Stimulated activated CD4-positive, alpha-beta T cell treated with anti-CD3 and anti-CD28 coated beads, Interleukin-4, amount 100 ng/mL, for 4 hours (primary cell): ENCODE results near the gene PWWP2A.

Experiments used
- DNase-seq, 2 experiments: peaks; one replicate each; pipeline ENCODE4 v3.0.0-alpha.2; 2020

The PWWP2A gene

DNA sequence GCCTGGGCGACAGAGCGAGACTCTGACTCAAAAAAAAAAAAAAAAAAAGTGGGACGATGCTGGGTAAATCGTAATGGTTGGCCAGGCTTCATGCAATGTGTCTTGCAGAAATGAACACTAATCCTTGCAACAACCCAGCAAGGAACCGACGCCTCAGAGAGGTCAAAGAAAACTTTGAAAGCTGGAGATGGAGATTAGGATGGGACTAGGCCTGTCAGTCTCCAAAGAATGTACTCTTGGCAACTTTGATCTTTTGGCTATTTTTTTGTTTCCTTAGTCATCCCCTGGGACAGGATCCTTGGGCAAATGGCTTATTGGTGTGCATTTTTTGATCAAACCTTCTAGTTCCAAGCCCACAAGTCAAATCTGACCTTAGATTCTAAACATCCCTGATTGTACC lies 10.6 kb upstream of the PWWP2A start:
- no peak for DNase-seq

DNA sequence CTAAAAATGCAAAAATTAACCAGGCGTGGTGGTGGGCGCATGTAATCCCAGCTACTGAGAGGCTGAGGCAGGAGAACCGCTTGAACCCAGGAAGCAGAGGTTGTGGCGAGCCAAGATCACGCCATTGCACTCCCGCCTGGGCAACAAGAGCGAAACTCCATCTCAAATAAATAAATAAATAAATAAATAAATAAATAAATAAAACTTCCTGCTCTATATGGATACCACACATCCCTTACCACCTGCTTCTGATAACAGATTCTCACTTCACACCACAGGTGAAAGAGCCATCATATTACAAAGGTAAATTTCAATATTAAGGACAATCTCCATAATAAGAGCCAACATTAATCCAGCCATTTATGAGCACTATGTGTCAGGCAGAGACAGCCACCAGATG lies 9.4 kb upstream of the PWWP2A start:
- DNase-seq: no peak

DNA sequence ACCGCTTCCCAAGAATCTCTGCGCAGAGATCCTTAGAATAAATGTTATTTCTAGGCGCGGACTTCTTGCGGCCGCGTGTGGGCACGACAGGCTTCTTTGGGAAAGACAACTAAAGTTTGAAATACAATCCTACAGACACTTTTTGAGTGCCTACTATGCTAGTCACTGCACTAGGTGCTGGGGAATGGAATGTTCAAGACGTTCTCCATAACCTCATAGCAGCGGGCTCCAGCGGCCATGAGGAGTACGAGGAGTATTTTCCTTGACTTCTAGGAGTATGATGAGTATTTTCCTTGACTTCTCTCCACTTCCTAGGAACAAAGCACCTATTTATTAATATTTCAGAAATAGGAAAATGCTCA lies 636 bp upstream of the PWWP2A start:
- DNase-seq: no peak

DNA sequence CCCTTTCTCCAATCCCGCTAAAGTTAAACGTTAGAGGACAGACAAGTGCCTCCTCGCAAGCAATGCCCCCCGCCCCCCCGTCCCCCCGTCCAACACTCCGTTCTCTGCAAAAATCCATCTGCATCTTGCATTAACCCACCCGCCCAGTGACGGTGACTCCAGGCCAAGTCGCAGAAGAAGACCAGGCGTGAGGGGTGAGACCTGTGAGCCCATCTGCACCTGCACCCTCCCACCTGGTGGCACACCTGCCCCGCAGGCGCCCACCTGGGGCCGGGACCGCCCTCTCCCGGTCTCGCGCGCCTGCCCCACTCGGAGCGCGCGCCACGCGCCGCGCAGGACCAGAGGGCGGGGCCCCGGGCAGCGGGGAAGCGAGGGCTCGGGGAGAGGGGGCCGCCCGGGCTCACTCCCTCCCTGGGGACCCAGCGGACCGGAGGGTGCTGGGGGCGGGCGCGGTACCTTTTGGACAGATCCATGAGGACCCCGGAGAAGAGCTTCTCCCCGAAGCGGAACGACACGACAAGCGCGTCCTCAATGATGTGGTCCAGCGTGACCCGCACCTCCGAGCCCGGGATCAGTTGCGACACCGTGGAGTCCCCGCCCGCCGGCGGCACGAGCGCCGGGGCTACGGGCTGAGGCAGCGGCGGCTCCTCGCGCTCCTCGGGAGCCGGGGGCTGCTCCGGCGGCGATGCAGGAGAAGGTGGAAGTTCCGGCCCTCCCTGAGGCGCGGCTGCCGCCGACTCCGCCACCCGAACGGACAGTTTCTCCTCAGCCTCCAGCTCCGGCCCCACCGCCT lies 705 bp downstream of the PWWP2A start:
- peak; percentile 54 to 55 for DNase-seq

DNA sequence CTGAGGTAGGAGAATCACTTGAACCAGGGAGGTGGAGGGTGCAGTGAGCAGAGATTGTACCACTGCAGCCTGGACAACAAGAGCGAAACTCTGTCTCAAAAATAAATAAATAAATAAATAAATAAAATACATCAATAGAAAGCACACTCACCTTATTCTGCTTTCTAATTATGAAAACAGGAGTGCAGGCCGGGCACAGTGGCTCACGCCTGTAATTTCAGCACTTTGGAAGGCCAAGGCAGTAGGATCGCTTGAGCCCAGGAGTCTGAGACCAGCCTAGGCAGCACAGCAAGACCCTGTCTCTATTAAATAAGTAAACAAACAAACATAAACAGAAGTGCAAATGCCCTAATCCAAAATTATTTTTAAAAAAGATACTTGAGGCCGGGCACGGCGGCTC lies 2.3 kb downstream of the PWWP2A start:
- no peak for DNase-seq

DNA sequence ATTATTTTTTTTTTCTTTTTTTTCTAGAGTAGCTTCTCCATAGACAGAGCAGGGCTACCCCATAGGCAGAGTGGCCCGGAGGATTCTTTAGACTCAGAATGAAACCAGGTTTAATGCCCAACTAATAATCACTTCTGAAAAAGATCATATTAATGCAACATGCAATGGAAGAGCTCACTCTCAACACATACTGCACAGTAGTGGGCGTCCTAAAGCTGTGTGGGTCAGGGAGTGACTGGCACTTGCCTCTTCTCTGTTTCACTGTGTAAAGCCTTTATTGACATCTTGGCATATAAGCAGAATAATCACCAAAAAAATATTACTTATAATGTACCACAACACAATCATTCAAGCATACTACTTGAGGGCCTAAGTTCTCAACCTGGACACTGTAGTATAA lies 11.1 kb downstream of the PWWP2A start:
- DNase-seq: no peak

DNA sequence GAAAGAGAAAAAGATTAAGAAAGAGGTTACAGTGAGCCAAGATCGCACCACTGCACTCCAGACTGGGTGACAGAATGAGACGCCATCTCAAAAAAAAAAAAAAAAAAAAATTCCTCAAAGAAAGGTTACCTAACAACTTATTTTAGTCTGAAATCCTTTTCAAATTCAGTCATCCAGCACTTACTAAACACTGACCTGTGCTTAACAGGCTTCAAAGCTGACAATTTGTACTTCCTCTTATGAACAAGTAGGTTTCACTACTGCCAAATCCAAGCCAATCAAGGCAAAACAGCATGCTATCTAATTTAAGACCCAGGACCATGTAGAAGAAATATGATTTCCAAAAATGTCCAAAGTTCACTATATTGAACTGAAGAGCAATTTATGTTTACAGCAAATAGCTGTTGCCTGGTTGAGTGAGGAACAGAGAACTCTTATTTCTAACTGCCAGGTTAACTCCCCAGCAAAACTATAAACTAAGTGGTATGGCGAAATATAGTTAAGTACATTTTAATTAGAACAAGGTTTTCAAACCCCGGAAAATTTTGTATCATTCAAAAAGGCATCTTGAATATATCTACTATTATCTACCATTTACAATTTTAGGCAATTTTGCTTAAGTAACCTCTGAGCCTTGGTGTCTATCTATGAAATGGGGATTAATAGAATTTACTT lies 13.4 kb downstream of the PWWP2A start:
- no peak for DNase-seq

DNA sequence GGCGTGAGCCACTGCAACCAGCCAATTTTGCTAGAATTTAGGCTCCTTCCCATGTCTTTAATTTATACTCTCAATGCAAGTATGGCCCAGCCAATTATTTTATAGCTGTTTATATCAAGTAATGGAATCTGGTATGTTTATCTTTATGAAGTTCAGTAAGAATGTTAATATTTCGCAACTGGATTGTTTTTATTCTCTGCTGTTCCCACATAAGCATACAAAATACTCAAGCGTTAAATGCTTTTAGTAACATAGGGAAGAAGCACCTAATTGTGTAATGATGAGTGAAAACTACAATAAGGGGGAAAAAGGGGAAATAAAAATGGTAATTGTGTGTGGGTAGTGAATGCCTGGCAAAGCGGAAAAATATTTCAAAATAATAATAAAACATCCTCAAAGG lies 21.3 kb downstream of the PWWP2A start:
- DNase-seq: no peak

DNA sequence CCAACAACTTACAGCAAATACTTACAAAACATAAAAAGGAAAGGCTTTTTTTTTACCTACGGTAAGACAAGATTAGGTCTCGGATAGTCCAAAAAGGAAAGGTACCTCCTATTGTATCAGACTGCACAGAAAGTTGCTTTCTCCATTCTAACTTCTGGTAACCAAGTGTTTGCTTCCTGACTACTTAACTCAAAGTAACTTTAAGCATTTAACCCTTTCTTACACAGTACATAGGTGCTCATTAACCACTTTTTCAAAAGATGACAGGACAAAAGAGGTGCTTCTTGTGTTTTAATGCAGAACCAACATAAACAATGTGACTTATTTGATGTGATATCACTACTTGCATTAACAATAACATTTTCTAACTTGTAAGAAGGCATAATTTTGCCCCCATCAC lies 23.1 kb downstream of the PWWP2A start:
- DNase-seq: no peak

DNA sequence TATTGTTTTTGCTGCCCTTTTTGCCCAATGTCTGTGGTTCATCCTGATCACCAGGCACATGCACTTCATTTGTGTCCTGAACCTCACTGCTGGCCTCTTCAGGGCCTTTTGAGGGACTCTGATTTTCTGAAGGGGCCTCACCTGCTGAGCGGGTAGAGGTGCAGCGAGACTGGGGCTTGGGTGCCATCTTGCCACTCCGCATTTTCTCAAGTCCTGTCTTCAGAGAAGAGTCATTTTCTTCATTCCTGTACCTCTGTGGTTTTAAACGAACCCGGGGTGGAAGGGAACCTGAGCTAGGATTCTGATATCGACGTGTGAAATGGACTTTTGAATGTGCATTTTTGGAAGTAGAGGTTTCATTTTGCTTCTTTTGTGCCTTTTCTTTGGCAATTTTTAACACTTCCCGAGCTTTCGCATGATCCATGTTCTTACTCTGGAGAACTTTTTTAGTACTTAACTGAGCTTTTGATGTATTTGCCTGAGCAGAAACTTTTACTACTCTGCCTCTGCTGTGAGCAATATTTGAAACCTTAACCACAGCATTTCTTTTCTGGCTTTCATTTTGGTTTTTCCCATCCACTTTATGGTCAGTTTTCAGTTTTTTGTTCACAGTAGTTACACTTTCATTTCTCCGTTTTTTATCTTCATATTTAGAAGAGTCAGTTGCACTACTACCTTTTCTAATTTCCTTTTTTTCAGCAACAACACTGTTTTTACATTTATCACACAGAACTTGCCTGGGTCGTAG lies 26.1 kb downstream of the PWWP2A start:
- DNase-seq: no peak

DNA sequence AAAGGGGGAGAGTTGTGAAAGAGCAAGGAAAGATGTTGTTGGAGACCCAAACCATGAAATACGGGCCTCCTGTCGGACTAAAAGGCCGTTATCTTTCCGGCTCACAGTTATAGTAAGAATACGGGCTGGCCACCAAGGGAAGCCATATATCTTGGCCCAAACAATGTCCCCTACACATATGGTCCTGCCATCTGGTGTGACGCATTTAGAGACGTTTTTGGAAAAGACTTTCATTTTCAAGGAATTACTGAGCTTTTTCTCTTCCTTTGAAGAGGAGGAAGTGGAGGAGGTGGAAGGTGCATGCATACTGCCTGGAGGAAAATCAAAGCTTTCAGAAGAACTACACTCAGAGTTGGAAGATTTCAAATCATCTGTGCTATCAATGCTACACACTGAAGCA lies 26.7 kb downstream of the PWWP2A start:
- no peak for DNase-seq

DNA sequence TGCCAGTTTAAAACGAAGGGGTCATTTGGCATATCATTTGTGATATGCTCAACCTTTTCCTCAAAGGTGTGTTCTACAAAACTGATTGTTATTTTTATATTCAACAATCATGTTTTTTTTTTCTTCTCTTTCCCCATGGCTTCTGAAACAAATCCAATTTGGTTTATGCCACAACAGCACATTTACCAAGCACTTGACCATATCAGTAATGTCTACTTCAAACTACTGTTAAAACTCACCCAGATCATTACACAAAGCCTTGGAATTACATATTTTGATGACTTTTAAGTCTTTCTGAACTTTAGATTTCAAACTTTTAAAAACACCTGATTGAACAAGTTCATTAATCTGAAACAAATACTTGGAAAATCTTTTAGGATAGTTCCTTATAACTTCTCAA lies 29.2 kb downstream of the PWWP2A start:
- DNase-seq: no peak

DNA sequence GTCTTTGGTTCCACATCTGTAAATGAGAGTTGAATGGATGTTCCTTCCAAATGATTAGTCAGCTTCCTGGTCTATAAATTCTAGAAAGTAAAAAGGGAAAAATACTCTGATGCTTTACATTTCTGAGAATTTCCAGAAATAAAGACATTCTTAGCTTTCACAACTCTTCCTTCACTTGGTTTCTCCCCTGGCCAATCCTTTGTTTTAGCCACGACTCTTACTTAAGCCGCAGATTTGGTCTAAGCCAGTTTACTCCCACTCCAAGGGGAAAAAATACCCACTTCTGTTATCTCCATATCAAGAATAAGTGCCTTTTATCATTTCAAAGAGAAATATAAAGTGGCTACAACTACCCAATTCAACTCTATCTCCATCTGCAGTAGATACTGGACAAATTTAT lies 29.7 kb downstream of the PWWP2A start:
- DNase-seq: no peak

DNA sequence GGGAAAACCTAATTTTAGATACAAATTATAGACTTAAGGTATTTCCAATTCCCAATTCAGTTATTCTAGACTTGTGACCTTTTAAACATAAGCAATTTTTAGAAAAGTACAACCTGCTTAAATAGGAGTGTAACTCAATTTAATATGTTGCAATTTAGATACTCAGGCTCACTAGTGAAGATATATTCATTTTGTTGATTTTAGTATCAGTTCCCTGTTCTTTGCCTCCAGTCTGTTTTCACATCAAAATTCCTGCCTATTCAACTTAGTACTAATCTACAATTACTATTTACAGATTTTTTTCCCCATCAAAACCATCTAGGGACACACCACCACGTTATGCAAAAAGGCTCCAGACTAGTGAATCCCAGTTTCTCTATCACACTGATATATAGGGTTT lies 30.4 kb downstream of the PWWP2A start:
- no peak for DNase-seq

DNA sequence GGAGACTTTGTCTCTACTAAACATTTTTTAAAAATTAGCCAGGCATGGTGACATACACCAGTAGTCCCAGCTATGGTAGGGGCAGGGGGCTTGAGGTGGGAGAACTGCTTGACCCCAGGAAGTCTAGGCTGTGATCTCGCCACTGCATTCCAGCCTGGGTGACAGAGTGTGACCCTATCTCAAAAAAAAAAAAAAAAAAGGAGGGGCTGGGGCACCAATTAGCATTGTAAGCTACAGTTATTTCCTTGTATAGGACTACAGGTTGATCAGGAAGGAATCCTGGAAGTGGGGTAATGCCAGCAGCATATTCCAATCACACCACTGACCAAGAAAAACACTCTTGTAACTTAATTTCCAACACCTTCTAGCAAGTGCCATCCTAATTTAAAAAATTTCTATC lies 32.1 kb downstream of the PWWP2A start:
- no peak for DNase-seq

DNA sequence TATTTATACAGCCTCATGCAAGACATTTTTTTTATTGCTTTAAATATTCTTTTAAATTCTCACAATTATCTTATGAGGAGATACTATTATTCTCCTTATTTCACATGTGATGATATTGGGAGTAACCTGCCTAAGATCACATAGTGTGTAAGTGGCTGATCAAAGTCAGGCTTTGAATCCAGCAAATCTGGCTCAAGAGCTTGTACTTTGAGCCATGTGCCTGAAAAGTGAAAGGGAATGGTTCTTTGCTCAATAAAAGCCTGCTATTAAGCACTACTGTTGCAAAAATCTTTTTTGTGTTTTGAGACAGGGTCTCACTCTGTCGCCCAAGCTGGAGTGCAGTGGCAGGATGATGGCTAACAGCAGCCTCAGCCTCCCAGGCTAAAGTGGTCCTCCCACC lies 35.1 kb downstream of the PWWP2A start:
- DNase-seq: no peak

DNA sequence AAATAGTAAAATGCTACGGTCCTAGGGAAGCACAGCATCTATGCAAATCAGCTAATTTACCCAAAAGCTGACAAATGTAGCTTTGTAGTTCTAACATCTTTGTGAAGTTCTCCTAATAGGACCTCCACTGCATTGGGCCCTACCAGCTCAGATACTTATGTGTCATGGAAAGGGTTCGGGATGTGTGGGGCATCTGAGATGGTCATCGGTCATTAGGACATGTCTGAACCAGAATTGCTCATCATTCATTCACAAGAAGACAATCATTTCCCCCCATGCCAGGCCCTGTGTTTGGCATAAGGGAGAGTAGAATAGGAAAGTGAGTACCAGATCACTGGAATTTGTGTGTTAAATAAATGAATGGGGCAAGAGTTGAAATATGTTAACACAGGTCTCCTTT lies 35.7 kb downstream of the PWWP2A start:
- DNase-seq: no peak

DNA sequence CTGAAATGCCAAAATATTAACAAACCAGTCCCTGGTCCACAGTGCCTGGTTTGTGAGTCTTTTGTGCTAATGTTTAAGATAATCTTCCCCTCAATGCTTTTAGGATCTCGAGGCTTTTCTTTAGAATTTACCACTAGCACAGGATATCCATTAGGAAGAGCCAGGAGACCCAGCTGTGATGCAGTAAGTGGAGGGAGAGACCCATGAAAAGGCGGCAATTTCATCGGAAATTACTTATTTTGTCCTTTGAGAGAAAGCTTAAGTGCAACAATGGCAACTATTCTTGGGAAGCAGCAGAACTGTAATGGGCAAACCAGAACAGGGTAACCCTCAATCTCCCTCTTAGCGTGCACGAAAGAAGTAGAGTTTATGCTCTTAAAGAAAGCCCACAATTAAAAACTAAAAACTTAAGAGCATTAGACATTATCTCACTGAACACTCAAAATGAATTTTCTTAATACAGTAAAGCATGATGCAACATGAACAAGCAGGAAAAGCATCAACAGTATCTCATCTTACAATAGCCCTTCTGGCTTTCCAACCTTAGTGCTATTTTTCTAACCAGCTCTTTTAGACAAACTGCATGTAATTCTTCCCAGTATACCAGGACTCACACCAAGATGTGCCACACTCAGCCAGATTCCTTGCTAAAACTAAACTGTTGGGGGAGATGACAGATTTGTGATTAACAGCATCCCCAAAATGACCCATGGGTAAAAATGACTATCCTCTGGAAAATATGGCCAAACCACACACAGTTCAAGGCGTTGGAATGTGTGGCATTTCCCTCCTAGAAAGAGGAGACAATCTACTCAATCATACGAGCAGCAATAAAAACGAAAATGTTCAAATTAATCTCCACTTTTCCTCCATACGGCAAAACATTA lies 36.4 kb downstream of the PWWP2A start:
- DNase-seq: no peak

DNA sequence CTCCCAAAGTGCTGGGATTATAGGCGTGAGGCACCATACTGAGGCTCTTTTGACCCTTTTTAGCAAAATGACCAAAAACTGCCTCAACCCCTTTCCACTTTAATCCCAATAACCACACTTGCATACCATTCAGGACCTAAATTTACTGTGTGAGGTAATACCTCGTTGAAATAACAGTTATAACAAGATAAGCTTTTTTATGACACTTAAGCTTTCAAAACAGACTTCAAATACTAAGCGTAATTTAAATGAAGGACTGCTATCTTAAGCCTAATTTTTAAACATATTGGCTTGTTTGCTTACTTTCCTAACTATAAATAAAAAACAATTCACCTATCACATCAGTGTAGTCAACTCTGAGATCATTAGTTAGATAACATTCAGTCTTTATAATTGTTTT lies 37.8 kb downstream of the PWWP2A start:
- DNase-seq: no peak

DNA sequence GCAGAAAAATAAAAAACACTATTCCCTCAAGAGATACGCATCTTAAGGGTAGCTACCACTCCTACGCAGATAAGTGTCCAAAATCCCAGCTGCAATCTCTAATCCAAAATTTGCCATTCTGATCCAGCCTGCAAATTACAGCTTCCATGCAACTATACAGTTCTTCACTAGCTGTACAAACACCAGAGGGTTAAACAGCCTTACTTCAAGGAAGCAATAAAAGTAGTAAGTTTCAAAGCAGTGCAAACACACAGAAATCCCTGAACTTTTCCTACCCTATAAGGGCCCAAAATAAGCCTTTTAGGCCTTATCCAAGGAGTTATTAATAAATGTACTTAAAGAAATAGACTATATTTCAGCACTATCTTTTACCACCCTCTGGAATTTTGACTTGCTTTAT lies 39.5 kb downstream of the PWWP2A start:
- no peak for DNase-seq

DNA sequence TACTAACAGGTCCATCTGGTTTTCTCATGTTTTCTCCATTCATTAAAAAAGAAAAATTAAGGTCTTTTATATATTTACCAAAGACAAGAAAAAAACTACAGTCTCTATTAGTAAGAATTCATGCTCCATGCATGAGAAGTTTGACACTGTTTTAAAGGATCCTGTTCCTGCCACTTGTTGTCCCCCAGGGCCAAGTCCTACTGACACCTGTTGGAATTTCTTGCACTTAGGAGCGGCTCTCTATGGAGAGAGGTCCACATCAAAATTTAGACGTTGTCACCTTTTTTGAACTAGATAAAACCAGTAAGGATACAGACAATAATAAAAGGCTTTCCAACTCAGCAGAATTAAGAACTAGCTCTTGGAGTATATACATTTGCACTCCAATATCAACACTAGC lies 42.3 kb downstream of the PWWP2A start:
- no peak for DNase-seq

DNA sequence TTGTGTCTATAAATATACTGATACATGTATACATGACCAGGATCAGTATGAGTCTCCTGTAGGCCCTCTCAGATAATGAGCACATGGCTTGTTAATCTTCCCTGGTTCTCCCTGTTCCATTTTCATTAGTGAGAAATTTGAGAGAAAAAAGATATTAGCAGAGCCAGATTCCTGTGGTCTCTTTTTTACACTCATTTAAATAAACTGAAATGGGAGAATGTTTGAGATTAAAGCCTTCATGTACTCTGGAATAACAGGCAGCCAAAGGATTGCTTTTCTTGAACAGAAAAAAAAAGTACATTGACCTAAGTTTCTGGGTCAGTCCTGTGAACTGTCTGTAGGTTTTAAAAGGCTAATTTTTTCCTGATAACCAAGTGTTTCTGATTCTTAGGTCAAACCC lies 44.2 kb downstream of the PWWP2A start:
- no peak for DNase-seq

DNA sequence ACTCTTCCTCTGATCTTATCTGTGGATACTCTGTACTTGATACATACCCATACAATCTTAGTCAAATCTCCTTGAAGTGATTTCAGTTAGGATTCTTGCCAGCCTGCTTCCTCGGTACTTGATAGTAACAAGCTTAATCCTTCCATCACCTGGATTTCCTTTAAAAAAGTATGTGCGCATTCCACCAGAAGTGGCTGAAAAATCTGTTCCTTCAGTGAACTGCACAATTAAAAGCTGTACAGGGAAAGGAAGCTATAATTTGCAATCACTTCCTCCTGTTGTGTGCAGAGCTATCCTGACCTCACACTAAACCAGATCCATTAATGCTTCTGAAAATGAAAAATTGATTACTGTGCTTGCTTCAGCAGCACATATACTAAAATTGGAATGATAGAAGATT lies 47.3 kb downstream of the PWWP2A start:
- DNase-seq: no peak
